Adrenal gland (tissue), 5 donors: Measurements from ENCODE around the gene NEO1.

Experiments
- CTCF ChIP-seq, 6 experiments: fragments of 450-650 bp in 4 of 6; fragments of 200-600 bp in 2 of 6; sonication (generic) in 1 of 6; IDR thresholded peaks; 1 replicate in 5 of 6; 2 replicates in 1 of 6; pipeline versions ENCODE4 v1.5.1 to v1.8.0; 2016 to 2021; ENCODE audit warnings: antibody characterized with exemption in 6 of 6, mild to moderate bottlenecking in 2 of 6, moderate library complexity in 1 of 6
- POLR2A ChIP-seq, 2 donors: fragments of 450-650 bp; IDR thresholded peaks; one replicate each; pipeline ENCODE4 v1.6.1; 2017; ENCODE audit warnings: antibody characterized with exemption in 2 of 2, mild to moderate bottlenecking in 2 of 2, moderate library complexity in 1 of 2
- donor health status: DM: no; HTN: no; CAD: no.

- TF ChIP-seq CTCF (IDR thresholded peaks at IDR 0.05) (no peak), POLR2A (IDR thresholded peaks at IDR 0.05) (no peak)
Observed at GRCh38 chr15:73212424-73212823, 160.2 kb downstream of the NEO1 start.
